Liver (tissue), 9 donors: ENCODE data around the gene REEP1. TPM values are rescaled to one million over a fixed set of nuclear protein-coding genes. Genes with fewer than 3 reads are reported as not detected.

Experiments
- DNase-seq: peaks from one replicate; pipeline ENCODE4 v3.0.0-alpha.2; 2017; ENCODE audit warnings: low spot score
- H3K27ac ChIP-seq, 2 donors: one replicate each; pipeline ENCODE4 v1.7.0; 2013; ENCODE audit warnings: inconsistent platforms in 2 of 2, low read length in 2 of 2, control low read depth in 1 of 2, low read depth in 1 of 2, mild to moderate bottlenecking in 1 of 2
- H3K27me3 ChIP-seq, 4 donors: one replicate each; pipeline versions ENCODE4 v1.6.1 to v1.7.0; 2013; ENCODE audit warnings: low read length in 3 of 4, inconsistent platforms in 1 of 4, mild to moderate bottlenecking in 1 of 4, moderate library complexity in 1 of 4; ENCODE audit not compliant: control insufficient read depth in 4 of 4, insufficient read depth in 4 of 4
- H3K36me3 ChIP-seq, 4 donors: one replicate each; pipeline versions ENCODE4 v1.6.1 to v1.7.0; 2013; ENCODE audit warnings: low read length in 3 of 4, mild to moderate bottlenecking in 3 of 4, low read depth in 1 of 4, moderate library complexity in 1 of 4; ENCODE audit not compliant: control insufficient read depth in 4 of 4, insufficient read depth in 3 of 4
- H3K4me1 ChIP-seq, 4 donors: one replicate each; pipeline versions ENCODE4 v1.6.1 to v1.7.0; 2013; ENCODE audit warnings: low read length in 3 of 4, mild to moderate bottlenecking in 3 of 4, moderate library complexity in 1 of 4; ENCODE audit not compliant: control insufficient read depth in 4 of 4, insufficient read depth in 4 of 4
- H3K4me3 ChIP-seq, 3 donors: one replicate each; pipeline versions ENCODE4 v1.6.1 to v1.7.0; 2013; ENCODE audit warnings: low read length in 3 of 3, control low read depth in 1 of 3, low read depth in 1 of 3, mild to moderate bottlenecking in 1 of 3
- H3K9ac ChIP-seq, 2 donors: one replicate each; pipeline ENCODE4 v1.7.0; 2013; ENCODE audit warnings: low read length in 2 of 2, mild to moderate bottlenecking in 2 of 2, moderate library complexity in 2 of 2, control low read depth in 1 of 2, low read depth in 1 of 2
- H3K9me3 ChIP-seq, 4 donors: one replicate each; pipeline versions ENCODE4 v1.6.1 to v1.7.0; 2013; ENCODE audit warnings: low read length in 3 of 4; ENCODE audit not compliant: control insufficient read depth in 4 of 4
- EGR1 ChIP-seq, 2 donors: IDR thresholded peaks; 2 replicates each; pipeline ENCODE4 v1.6.1; 2016 to 2018; ENCODE audit warnings: antibody characterized with exemption in 2 of 2, low read depth in 2 of 2
- FOXA1 ChIP-seq: IDR thresholded peaks from 2 replicates; pipeline ENCODE4 v1.6.1; 2016; ENCODE audit warnings: antibody characterized with exemption
- FOXA2 ChIP-seq: IDR thresholded peaks from 2 replicates; pipeline ENCODE4 v1.6.1; 2016; ENCODE audit warnings: antibody characterized with exemption
- HNF4A ChIP-seq, 2 donors: conservative IDR thresholded peaks; 2 replicates each; pipeline ENCODE4 v1.6.1; 2016; ENCODE audit warnings: antibody characterized with exemption in 2 of 2, mild to moderate bottlenecking in 2 of 2
- HNF4G ChIP-seq: IDR thresholded peaks from 2 replicates; pipeline ENCODE4 v1.6.1; 2016; ENCODE audit warnings: antibody characterized with exemption
- JUND ChIP-seq, 2 donors: IDR thresholded peaks; 2 replicates each; pipeline ENCODE4 v1.6.1; 2016; ENCODE audit warnings: antibody characterized with exemption in 2 of 2
- NR2F2 ChIP-seq: IDR thresholded peaks from 2 replicates; pipeline ENCODE4 v1.6.1; 2016; ENCODE audit warnings: antibody characterized with exemption
- RAD21 ChIP-seq, 2 donors: IDR thresholded peaks; 2 replicates each; pipeline ENCODE4 v1.6.1; 2016; ENCODE audit warnings: antibody characterized with exemption in 2 of 2, mild to moderate bottlenecking in 2 of 2
- RXRA ChIP-seq, 2 donors: IDR thresholded peaks; 2 replicates each; pipeline ENCODE4 v1.6.1; 2017 to 2018; ENCODE audit warnings: antibody characterized with exemption in 2 of 2, mild to moderate bottlenecking in 1 of 2
- SP1 ChIP-seq: IDR thresholded peaks from 2 replicates; pipeline ENCODE4 v1.6.1; 2018; ENCODE audit warnings: antibody characterized with exemption, mild to moderate bottlenecking
- TAF1 ChIP-seq: conservative IDR thresholded peaks from 2 replicates; pipeline ENCODE4 v1.6.1; 2016; ENCODE audit warnings: antibody characterized with exemption, mild to moderate bottlenecking
- YY1 ChIP-seq: IDR thresholded peaks from 2 replicates; pipeline ENCODE4 v1.6.1; 2016; ENCODE audit warnings: antibody characterized with exemption, mild to moderate bottlenecking
- WGBS: extraction: QIAGEN DNeasy Blood & Tissue Kit; methylation state at CpG from one replicate; pipeline ENCODE4 v1.1.7; 2013; 5-methylcytosine and 5-hydroxymethylcytosine counted together
- polyA plus RNA-seq, 2 donors: library from polyadenylated mRNA; stranded (reverse) in 1 of 2; unstranded in 1 of 2; fragments of 200-250 nt in 1 of 2; fragments of >200 nt in 1 of 2; fragmentation: Nextera tagmentation in 1 of 2; extraction: Ambion mirVana in 1 of 2; gene quantifications; one replicate each; pipeline versions ENCODE4 v1.2.1 to v1.2.3, GENCODE V29; 2013 to 2015
- total RNA-seq, 2 donors: library from RNA; depleted of rRNA; stranded (reverse); fragments of >200 nt; gene quantifications; one replicate each; pipeline ENCODE4 v1.2.3, GENCODE V29; 2014
- TF ChIP-seq, protein P1 (sequence below): IDR thresholded peaks from 2 replicates; pipeline ENCODE4 v1.6.1; 2016; ENCODE audit warnings: antibody characterized with exemption
- TF ChIP-seq, protein P2 (sequence below): IDR thresholded peaks from 2 replicates; pipeline ENCODE4 v1.6.1; 2016; ENCODE audit warnings: antibody characterized with exemption
- TF ChIP-seq, protein P3 (sequence below): IDR thresholded peaks from 2 replicates; pipeline ENCODE4 v1.6.1; 2016; ENCODE audit warnings: antibody characterized with exemption, mild to moderate bottlenecking
- TF ChIP-seq, protein P4 (sequence below): fragments of 150-350 bp; IDR thresholded peaks from 2 replicates; pipeline ENCODE4 v1.5.1; 2017; ENCODE audit warnings: improper control_type of control experiment, low read depth, low read length; ENCODE audit not compliant: missing input control
- donor health status: healthy.
- donor health status: healthy.
- donor health status: healthy.
- donor health status: healthy.
- donor health status: healthy.

The REEP1 gene
- total and polyA plus RNA-seq, 4 donors: 0.46 to 1.7 (median 0.89) TPM

DNA sequence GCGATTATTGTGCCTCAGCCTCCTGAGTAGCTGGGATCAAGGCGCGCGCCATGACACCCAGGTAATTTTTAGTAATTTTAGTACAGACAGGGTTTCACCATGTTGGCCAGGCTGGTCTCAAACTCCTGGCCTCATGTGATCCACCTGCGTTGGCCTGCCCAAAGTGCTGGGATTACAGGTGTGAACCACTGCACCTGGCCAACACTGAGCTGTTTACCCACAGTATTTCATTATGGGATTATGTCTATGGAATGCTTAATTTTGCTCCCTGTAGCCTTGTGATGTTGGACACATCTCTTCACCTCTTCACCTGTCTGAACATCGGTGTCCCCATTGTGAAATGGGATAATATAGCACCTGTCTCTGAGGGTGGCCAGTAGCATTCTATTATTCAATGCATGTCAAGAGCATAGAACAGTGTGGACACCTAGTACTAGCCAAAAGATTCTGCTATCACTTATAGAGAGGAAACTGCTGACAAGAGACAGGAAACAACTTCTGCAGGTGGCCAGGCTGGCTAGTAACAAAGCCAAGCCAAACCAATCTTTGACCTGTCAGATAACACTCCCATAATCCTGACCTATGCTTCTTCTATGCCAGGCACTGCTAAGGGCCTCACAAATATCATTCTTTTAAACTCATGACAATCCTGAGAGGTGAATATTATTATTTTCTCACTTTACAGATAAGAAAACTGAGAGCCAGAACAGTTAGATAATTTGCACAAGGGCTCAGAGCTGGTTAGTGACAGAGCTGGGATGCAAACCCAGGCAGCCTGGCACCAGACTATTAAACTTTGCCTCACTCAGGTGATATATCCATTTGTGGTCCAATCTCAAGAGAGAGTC, 29.4 kb upstream of the REEP1 start (continued):
- TF ChIP-seq SP1 (peak; percentile 46), TAF1 (no peak), HNF4G (no peak), YY1 (no peak), EGR1 (IDR thresholded peaks at IDR 0.05; ENCODE audit: low read depth in 2 of 2) (no peak), JUND (IDR thresholded peaks at IDR 0.05) (no peak), FOXA2 (no peak), RXRA (IDR thresholded peaks at IDR 0.05) (peak in 1 of 2 donors; percentile 35)

DNA sequence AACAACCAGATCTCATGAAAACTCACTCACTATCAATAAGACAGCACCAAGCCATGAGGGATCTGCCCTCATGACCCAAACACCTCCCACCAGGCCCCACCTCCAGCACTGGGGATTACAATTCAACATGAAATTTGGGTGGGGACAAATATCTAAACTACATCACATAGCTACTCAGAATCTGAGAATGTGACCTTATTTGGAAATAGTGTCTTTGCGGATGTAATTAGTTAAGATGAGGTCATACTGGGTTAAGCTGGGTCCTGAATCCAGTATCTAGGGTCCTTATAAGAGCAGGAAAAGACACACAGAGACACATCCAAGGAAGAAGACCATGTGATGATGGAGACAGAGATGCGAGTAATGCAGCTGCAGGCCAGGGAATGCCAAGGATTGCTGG, 27.5 kb upstream of the REEP1 start:
- peaks cover 5 to 22% (median 19%) of the 10 kb centered on the region in 4 donors for H3K4me1 ChIP-seq
- no peaks in the 10 kb centered on the region for H3K27me3 ChIP-seq
- no peaks in the 10 kb centered on the region for H3K9me3 ChIP-seq
- WGBS: 91% methylated on average over 2 of the region's 2 CpGs
- H3K36me3 ChIP-seq: no peaks in the 10 kb centered on the region
- no peak overlapping the region for H3K4me3 ChIP-seq
- no peak for DNase-seq
- H3K9ac ChIP-seq: no peak overlapping the region
- TF ChIP-seq SP1 (no peak), HNF4G (no peak), TAF1 (no peak), FOXA2 (no peak), NR2F2 (no peak), JUND (IDR thresholded peaks at IDR 0.05) (no peak), FOXA1 (no peak), RXRA (IDR thresholded peaks at IDR 0.05) (no peak)
- TF ChIP-seq, protein P1, sequence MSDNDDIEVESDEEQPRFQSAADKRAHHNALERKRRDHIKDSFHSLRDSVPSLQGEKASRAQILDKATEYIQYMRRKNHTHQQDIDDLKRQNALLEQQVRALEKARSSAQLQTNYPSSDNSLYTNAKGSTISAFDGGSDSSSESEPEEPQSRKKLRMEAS: no peak
- no peak overlapping the region for H3K27ac ChIP-seq

DNA sequence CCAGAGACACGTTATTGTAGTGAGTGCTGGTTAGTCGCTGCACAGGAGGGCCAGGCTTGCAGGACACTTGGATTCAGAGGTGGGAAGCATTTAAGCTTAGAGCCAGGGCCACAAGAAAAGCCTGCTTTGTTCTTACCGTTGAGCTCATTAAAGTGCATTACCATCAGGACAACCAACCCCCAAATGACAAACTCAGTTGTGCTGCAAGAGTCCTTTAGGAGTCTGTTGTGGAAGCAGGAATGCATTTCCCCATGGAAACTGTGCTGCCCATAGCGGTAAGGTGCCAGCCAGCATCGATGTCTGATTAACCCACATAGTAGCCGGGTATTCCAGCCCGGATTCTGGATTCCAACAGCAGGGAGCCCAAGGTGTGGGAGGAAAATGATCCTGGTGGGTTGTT, 23.4 kb upstream of the REEP1 start:
- no peaks in the 10 kb centered on the region for H3K9me3 ChIP-seq
- no peak overlapping the region for H3K4me3 ChIP-seq
- no peaks in the 10 kb centered on the region for H3K4me1 ChIP-seq
- TF ChIP-seq FOXA2 (no peak), FOXA1 (no peak)
- no peaks in the 10 kb centered on the region for H3K27me3 ChIP-seq
- DNase-seq: no peak
- no peaks in the 10 kb centered on the region for H3K36me3 ChIP-seq
- WGBS: 66% methylated on average over 7 of the region's 7 CpGs
- H3K9ac ChIP-seq: no peak overlapping the region
- no peak overlapping the region for H3K27ac ChIP-seq

DNA sequence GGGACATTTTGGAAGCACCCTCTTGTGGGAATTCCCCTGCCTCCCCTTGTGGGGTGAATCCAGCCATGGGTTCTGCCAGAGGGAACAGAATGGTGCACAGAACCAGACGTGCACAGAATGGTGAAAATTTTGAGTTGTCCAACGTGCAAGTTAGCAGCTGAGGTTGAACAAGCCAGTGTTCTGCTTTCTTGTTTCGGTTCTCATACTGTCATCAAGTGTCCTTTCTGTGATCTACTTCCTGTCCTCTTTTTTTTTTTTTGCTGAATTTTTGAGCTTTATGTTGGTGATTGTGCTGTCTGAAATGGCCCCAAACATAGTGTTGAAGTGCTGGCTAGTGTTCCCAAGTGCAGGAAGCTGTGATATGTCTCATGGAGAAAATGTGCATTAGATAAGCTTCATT, 21.5 kb upstream of the REEP1 start:
- Histone ChIP-seq H3K9ac (no peak overlapping the region), H3K4me3 (no peak overlapping the region), H3K27ac (no peak overlapping the region), H3K36me3 (no peaks in the 10 kb centered on the region), H3K9me3 (no peaks in the 10 kb centered on the region), H3K4me1 (no peaks in the 10 kb centered on the region), H3K27me3 (no peaks in the 10 kb centered on the region)
- no peak for DNase-seq
- 78% methylated on average over 3 of the region's 3 CpGs for WGBS
- TF ChIP-seq SP1: no peak
- no peak for TF ChIP-seq FOXA2
- TF ChIP-seq, protein P2, sequence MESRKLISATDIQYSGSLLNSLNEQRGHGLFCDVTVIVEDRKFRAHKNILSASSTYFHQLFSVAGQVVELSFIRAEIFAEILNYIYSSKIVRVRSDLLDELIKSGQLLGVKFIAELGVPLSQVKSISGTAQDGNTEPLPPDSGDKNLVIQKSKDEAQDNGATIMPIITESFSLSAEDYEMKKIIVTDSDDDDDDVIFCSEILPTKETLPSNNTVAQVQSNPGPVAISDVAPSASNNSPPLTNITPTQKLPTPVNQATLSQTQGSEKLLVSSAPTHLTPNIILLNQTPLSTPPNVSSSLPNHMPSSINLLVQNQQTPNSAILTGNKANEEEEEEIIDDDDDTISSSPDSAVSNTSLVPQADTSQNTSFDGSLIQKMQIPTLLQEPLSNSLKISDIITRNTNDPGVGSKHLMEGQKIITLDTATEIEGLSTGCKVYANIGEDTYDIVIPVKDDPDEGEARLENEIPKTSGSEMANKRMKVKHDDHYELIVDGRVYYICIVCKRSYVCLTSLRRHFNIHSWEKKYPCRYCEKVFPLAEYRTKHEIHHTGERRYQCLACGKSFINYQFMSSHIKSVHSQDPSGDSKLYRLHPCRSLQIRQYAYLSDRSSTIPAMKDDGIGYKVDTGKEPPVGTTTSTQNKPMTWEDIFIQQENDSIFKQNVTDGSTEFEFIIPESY: no peak
- no peak for TF ChIP-seq RAD21 (IDR thresholded peaks at IDR 0.05)
- TF ChIP-seq, protein P3, sequence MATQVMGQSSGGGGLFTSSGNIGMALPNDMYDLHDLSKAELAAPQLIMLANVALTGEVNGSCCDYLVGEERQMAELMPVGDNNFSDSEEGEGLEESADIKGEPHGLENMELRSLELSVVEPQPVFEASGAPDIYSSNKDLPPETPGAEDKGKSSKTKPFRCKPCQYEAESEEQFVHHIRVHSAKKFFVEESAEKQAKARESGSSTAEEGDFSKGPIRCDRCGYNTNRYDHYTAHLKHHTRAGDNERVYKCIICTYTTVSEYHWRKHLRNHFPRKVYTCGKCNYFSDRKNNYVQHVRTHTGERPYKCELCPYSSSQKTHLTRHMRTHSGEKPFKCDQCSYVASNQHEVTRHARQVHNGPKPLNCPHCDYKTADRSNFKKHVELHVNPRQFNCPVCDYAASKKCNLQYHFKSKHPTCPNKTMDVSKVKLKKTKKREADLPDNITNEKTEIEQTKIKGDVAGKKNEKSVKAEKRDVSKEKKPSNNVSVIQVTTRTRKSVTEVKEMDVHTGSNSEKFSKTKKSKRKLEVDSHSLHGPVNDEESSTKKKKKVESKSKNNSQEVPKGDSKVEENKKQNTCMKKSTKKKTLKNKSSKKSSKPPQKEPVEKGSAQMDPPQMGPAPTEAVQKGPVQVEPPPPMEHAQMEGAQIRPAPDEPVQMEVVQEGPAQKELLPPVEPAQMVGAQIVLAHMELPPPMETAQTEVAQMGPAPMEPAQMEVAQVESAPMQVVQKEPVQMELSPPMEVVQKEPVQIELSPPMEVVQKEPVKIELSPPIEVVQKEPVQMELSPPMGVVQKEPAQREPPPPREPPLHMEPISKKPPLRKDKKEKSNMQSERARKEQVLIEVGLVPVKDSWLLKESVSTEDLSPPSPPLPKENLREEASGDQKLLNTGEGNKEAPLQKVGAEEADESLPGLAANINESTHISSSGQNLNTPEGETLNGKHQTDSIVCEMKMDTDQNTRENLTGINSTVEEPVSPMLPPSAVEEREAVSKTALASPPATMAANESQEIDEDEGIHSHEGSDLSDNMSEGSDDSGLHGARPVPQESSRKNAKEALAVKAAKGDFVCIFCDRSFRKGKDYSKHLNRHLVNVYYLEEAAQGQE: no peak
- no peak for TF ChIP-seq NR2F2
- TF ChIP-seq, protein P1: no peak
- TF ChIP-seq, protein P4, sequence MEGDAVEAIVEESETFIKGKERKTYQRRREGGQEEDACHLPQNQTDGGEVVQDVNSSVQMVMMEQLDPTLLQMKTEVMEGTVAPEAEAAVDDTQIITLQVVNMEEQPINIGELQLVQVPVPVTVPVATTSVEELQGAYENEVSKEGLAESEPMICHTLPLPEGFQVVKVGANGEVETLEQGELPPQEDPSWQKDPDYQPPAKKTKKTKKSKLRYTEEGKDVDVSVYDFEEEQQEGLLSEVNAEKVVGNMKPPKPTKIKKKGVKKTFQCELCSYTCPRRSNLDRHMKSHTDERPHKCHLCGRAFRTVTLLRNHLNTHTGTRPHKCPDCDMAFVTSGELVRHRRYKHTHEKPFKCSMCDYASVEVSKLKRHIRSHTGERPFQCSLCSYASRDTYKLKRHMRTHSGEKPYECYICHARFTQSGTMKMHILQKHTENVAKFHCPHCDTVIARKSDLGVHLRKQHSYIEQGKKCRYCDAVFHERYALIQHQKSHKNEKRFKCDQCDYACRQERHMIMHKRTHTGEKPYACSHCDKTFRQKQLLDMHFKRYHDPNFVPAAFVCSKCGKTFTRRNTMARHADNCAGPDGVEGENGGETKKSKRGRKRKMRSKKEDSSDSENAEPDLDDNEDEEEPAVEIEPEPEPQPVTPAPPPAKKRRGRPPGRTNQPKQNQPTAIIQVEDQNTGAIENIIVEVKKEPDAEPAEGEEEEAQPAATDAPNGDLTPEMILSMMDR: no peak
- TF ChIP-seq HNF4G: no peak
- TF ChIP-seq YY1: no peak
- TF ChIP-seq HNF4A (conservative IDR thresholded peaks at IDR 0.05): no peak
- no peak for TF ChIP-seq TAF1
- TF ChIP-seq FOXA1: no peak
- TF ChIP-seq RXRA (IDR thresholded peaks at IDR 0.05): no peak
